MM.1S (cell line): ENCODE data around the gene ITPR1.

ENCODE experiments used
- EZH2 ChIP-seq: fragments of 300-600 bp; sonication (generic); optimal IDR thresholded peaks from 2 replicates; pipeline ENCODE3; 2017; ENCODE audit warnings: low read depth, mild to moderate bottlenecking, antibody characterized with exemption, low read length, mixed read lengths
- EZH2phosphoT487 ChIP-seq: fragments of 300-600 bp; sonication (generic); IDR thresholded peaks from 2 replicates; pipeline ENCODE4 v1.6.1; 2018; ENCODE audit warnings: antibody characterized with exemption, low read length
- TF ChIP-seq, protein P1 (sequence below): fragments of 300-600 bp; sonication (generic); IDR thresholded peaks from 2 replicates; pipeline ENCODE4 v1.5.1; 2016; ENCODE audit warnings: antibody characterized with exemption, low read length, mixed read lengths

DNA sequence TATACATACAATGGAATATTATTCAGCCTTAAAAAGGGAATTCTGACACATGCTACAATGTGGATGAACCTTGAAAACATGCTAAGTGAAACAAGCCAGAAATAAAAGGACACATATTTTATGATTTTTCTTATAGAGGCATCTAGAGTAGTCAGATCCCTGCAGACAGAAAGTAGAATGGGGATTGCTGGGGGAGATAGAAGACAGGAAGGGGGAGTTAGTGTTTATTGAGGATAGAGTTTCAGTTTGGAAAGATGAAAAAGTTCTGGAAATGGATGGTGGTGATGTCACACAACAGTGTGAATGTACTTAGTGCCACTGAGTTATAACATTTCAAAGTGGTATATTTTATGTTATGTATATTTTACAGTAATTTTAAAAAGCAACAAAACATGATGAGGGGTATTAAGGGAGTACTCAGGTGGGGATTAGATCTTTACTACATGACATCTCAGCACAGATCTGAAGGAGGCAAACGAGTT is 4.7 kb downstream of the ITPR1 start:
- TF ChIP-seq EZH2 = no peak
- TF ChIP-seq, protein P1, sequence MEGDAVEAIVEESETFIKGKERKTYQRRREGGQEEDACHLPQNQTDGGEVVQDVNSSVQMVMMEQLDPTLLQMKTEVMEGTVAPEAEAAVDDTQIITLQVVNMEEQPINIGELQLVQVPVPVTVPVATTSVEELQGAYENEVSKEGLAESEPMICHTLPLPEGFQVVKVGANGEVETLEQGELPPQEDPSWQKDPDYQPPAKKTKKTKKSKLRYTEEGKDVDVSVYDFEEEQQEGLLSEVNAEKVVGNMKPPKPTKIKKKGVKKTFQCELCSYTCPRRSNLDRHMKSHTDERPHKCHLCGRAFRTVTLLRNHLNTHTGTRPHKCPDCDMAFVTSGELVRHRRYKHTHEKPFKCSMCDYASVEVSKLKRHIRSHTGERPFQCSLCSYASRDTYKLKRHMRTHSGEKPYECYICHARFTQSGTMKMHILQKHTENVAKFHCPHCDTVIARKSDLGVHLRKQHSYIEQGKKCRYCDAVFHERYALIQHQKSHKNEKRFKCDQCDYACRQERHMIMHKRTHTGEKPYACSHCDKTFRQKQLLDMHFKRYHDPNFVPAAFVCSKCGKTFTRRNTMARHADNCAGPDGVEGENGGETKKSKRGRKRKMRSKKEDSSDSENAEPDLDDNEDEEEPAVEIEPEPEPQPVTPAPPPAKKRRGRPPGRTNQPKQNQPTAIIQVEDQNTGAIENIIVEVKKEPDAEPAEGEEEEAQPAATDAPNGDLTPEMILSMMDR = no peak
- no peak for TF ChIP-seq EZH2phosphoT487
